HG02938 (cell line): ENCODE data around the gene MAK.
"Not testable (repeated sequence)": the region's sequence is repeated elsewhere in the genome, so short reads cannot be mapped to it uniquely, and the experiment has no call there.

Source experiments
- ATAC-seq: cut with Tn5 transposase; IDR thresholded peaks from one replicate; pipeline ENCODE4 v1.9.1; 2021; ENCODE audit warnings: mild to moderate bottlenecking, moderate library complexity; ENCODE audit not compliant: unreplicated experiment

Gene MAK

GRCh38 chr6:10792101-10792500 is 46.2 kb downstream of the MAK start:
- ATAC-seq: no peak

DNA sequence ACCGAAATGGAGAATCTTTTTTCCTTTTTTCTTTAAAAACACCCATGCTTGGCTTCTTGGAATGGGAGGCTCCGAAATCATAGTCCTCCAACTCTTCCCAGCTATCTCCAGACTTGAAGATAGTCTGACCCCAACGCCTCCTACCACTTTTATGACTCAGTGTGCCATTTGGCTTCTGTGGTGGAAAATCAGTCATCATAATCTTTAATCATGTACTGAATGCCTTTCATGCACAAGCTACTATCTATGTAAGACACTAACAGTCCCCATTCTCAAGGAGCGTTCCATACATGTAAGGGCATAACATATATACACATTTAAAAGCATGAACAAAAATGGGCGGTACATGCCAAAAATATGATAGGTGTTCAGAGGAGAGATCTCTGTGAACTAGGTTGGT is 46.7 kb downstream of the MAK start:
- no peak for ATAC-seq

- ATAC-seq: no peak
Observed at GRCh38 chr6:10779076-10779475, 59.3 kb downstream of the MAK start.

DNA sequence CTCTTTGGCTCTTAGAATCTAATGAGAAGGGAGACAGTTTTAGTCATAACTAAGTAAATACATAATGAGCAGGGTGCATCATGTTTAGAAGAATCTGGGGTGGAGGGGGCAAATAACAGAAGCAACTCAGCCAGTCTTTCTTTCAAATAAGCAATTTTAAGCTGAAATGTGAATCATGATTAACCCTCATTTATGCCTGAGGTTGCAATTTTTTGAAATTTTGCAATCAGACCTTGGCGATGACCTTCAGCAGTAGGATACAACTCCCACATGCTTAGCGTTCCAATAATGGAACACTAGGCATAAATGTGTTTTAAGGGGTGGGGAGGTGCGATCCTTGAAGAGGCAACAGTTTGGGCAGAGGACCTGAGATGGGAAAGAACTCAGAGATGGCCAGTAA is 60.1 kb downstream of the MAK start:
- no peak for ATAC-seq

DNA sequence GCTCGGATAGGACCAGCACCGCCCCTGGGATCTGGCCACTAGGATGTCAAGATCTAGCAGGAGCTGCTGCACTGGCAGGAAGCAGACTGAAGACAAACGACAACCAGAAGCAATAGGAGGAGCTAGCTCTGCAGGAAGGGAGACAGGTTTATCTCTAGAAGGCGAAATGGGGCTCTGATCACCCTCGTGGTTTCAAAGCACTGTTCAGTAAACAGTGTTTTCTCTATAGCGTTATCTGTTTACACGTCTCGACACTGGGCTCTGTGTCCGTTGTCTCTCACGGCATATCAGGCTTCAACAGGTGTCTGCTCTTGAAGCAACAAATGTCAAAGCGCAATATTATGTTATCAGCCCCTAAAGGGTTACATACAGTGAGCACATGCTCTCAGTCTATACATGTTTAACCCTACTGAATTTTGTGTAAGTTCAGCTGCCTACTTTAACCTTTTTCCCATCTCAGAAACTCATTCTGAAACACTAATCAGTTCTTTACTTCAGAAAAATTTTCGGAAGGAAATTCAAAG is 66.9 kb downstream of the MAK start:
- no peak for ATAC-seq

DNA sequence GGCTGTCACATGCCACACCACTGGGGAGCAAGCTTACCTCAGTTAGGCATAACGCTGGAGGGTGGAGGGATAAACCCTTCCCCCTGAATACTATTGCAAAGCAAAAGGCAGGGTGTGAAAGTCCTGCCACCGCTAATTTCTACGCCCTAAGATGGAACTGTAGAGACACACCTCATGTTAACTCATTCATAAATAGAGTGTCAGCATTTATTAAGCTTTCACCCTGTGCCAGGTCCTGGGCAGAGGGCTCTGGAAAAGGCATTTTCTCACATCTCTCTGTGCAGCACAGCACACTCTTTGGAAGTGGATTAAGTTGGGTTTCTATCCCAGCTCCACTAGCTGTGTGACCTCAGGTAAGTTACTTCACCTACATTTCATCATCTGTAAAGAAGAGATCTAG is 68.9 kb downstream of the MAK start:
- ATAC-seq: no peak

DNA sequence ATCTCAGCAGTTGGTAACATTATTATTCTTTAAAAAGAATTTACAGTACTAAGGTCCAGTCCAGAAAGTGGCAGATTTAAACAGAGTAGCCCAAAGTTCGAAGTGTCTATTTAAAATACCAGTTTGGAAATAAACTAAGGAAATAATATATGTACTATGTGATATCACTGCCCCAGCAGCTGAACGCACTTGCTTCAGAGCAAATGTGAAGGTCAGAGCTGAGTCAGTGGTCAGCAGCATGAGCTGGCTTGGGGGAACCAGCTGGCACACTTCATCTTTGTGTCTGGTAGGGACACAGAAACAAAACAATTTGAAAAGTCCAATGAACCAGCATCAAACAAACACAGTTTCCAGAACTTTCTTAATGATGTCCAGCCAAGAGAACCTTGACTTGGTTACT is 75.3 kb downstream of the MAK start:
- no peak for ATAC-seq

- no peak for ATAC-seq
Observed at GRCh38 chr6:10759884-10760329, 78.4 kb downstream of the MAK start.

DNA sequence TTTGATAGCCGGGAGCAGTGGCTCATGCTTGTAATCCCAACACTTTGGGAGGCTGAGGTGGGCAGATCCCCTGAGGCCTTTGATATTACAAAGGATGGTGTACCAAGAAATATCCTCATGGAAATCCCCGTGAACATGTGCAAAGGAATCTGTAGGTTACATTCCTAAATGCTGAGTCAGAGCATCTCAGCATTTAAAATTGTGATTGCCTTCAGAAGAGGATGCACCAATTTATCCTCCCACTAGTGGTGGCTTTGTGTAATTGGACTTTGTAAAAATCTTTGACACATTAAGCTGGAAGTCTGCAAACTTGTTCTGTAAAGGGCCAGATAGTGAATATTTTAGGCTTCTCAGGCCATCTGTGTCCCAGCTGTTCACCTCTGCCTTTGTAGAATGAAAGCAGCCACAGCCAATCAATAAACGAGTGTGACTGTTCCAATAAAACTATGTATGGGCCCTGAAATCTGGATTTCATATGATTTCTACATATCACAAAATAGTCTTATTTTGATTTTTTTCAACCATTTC is 79.0 kb downstream of the MAK start:
- peak; percentile 64 for ATAC-seq

GRCh38 chr6:10756085-10756484 is 82.3 kb downstream of the MAK start:
- no peak for ATAC-seq

- ATAC-seq: not testable (repeated sequence)
Observed at GRCh38 chr6:10751757-10752156, 86.6 kb downstream of the MAK start.

GRCh38 chr6:10750568-10750967 is 87.8 kb downstream of the MAK start:
- ATAC-seq: not testable (repeated sequence)

- no peak for ATAC-seq
Observed at GRCh38 chr6:10749734-10750133, 88.6 kb downstream of the MAK start.

DNA sequence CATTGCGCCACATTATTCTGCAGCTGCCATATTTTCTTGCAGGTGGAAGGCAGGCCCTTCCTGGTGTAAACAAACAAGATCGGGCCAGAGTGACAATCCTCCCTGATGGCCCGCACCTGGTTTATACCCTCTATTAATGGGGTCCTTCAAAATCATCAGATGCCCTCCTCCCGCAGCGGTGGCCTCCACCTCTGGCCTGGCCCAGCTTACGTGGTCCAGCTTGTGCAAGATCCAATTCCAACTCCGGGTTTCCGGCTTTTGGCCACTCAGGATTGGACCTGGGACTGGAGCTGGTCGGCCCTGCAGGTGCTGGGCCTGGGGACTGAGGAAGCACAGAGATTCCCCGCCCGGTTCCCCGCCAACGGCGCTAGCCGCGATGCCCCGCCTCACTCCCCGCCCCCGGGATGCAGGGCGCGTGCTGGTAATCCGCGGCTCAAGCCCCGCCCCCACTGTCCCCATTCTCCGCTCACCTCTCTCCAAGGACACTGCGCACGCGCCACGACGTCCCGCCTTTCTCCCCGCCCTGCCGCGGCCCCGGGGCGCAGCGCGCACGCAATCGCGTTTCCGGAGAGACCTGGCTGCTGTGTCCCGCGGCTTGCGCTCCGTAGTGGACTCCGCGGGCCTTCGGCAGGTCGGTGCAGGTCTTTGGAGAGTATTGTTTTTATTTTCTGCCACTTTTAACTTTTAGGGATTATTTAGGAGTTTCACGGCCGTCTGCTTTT is 90.9 kb downstream of the MAK start, which contains the start of gene TMEM14B:
Gene TMEM14B (plus strand): TSS at position 555 of the 722 bp plus-strand sequence. CDS start 1,441 bp downstream, outside the sequence.
- peak; percentile 95 for ATAC-seq

GRCh38 chr6:10746915-10747250 is 91.5 kb downstream of the MAK start:
- no peak for ATAC-seq

DNA sequence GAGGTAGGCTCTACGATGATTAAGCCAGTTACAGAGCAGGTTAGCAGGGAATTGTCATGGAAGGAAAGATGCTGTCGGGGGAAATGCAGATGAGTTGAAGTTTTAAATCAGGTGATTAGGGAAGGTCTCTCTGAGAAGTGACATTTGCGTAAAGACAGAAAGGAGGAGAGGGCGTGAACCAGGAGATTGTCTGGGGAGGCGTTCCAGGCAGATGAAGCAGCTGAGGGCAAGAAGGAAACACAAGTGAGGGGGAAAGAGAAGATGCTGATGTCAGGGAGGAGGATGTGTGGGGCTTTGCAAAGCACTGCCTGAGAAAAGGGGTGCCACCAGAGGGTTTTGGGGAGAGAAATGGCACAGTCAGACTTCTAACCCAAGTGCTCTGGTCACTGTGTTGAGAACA is 93.2 kb downstream of the MAK start:
- ATAC-seq: no peak

DNA sequence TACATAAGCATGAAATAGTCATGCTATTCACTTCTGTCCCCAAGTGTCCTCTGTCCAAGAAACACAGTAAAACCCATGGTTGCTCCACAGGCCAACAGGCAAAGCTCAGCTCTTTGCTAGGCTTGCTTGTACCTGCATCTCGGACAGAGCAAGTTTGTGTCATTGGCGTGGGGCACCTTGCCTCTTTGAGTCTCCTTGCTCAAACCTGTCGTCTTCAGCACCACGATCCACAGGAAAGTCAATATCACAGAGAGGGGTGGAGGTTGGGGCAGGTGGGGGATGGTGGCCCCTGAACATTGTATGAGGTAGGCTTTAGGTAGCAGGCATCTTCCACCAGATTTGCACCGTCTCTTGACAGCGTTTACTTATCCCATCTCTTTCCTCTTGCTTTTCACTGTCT is 94.8 kb downstream of the MAK start:
- no peak for ATAC-seq

DNA sequence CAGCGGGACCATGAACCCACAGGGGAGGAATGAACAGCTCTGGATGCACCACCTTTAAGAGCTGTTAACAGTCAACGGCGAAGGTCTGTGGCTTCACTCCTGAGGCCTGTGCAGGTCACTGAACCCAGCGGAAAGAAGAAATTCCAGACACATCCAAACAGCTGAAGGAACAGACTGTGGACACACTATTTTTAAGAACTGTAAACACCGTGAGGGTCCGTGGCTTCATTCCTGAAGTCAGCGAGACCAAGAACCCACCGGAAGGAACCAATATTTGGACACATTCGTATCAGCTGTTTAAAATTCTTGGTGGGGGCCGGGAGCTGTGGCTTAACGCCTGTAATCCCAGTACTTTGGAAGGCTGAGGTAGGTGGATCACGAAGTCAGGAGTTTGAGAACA is 96.1 kb downstream of the MAK start:
- ATAC-seq: no peak

GRCh38 chr6:10741643-10742042 is 96.7 kb downstream of the MAK start:
- not testable (repeated sequence) for ATAC-seq

- ATAC-seq: no peak
Observed at GRCh38 chr6:10740061-10740460, 98.3 kb downstream of the MAK start.

GRCh38 chr6:10736731-10737130 is 101.6 kb downstream of the MAK start:
- ATAC-seq: no peak

DNA sequence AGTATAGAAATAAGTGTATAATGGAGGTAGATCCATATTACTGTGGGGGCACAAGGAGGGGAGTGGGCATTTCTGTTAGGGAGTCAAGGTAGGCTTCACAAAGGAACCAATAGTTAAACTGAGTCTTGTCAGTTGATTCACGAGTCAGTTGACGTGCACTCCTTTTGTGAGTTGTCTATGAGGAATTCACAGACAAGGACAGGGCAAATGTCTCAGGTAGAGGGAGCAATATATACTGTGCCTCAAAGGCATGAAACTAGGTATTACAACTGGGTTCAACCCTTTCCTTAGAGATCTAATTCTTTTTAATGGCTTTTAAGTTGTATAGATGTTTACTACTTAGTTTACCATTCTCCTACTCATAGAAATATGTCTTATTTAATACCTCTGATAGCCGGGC is 104.5 kb downstream of the MAK start:
- no peak for ATAC-seq
